ENCODE results near the gene AAMP. TPM values are rescaled to one million over a fixed set of nuclear protein-coding genes. Genes with fewer than 3 reads are reported as not detected.
A peak's percentile ranks its signal among the peaks of the same experiment; 100 is the strongest.

Gene AAMP
- total RNA-seq, 3 donors from 2014 or later (not counting 1 experiment from before 2014, with no cell fraction given): 52.5 to 61.6 (median 60.0) TPM

DNA sequence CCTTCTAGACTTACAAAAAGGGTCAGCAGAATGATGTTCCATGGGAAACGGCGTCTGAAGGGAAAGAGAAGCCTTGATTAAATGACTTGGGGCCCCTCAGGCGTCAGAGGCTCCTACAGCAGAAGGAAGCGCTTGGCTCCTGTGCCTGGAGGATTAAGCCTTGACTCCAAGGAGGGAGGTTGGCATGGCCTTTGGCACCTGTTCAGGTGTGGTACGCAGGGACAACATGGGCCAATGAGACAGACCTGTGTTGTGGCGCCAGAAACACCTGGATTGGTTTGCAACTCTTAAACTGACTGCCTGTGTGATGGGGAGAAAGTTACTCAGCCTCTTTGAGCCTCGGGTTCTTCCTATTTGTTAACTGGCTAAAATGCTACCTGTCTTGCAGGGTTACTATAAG is 8.0 kb upstream of the AAMP start:
- no peak overlapping the region for H3K4me3 ChIP-seq (ENCODE audit: low read length)
- TF ChIP-seq, protein P1, sequence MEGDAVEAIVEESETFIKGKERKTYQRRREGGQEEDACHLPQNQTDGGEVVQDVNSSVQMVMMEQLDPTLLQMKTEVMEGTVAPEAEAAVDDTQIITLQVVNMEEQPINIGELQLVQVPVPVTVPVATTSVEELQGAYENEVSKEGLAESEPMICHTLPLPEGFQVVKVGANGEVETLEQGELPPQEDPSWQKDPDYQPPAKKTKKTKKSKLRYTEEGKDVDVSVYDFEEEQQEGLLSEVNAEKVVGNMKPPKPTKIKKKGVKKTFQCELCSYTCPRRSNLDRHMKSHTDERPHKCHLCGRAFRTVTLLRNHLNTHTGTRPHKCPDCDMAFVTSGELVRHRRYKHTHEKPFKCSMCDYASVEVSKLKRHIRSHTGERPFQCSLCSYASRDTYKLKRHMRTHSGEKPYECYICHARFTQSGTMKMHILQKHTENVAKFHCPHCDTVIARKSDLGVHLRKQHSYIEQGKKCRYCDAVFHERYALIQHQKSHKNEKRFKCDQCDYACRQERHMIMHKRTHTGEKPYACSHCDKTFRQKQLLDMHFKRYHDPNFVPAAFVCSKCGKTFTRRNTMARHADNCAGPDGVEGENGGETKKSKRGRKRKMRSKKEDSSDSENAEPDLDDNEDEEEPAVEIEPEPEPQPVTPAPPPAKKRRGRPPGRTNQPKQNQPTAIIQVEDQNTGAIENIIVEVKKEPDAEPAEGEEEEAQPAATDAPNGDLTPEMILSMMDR (IDR thresholded peaks at IDR 0.05): no peak
- Mint-ChIP-seq H3K9me3 (no peaks in the 10 kb centered on the region), H3K36me3 (peaks cover 9% of the 10 kb centered on the region), H3K27me3 (ENCODE audit: low read depth in 2 of 2) (no peaks in the 10 kb centered on the region), H3K4me3 (no peak overlapping the region), H3K4me1 (peaks cover 14 to 38% of the 10 kb centered on the region in 2 donors), H3K27ac (peak overlapping the region; percentile 79 to 80)
- WGBS (ENCODE audit: insufficient coverage): 77% methylated on average over 7 of the region's 7 CpGs
- no peaks in the 10 kb centered on the region for H3K27me3 ChIP-seq (ENCODE audit: control insufficient read depth, insufficient read depth, low read length)
- DNase-seq (no peak), ATAC-seq (no peak)
- intact Hi-C loops (cut with micrococcal nuclease): loop anchor here (10.0 kb wide), 1 partner anchor 577 kb away; the partner anchor contains the start of gene WNT6
- no peak overlapping the region for H3K27ac ChIP-seq (ENCODE audit: low read length)
- peaks cover 88% of the 10 kb centered on the region for H3K36me3 ChIP-seq (ENCODE audit: control insufficient read depth, insufficient read depth, low read length)
- H3K4me1 ChIP-seq (ENCODE audit: control insufficient read depth, insufficient read depth, low read length): peaks cover 10% of the 10 kb centered on the region
- no peaks in the 10 kb centered on the region for H3K9me3 ChIP-seq (ENCODE audit: control insufficient read depth, insufficient read depth, low read length)

DNA sequence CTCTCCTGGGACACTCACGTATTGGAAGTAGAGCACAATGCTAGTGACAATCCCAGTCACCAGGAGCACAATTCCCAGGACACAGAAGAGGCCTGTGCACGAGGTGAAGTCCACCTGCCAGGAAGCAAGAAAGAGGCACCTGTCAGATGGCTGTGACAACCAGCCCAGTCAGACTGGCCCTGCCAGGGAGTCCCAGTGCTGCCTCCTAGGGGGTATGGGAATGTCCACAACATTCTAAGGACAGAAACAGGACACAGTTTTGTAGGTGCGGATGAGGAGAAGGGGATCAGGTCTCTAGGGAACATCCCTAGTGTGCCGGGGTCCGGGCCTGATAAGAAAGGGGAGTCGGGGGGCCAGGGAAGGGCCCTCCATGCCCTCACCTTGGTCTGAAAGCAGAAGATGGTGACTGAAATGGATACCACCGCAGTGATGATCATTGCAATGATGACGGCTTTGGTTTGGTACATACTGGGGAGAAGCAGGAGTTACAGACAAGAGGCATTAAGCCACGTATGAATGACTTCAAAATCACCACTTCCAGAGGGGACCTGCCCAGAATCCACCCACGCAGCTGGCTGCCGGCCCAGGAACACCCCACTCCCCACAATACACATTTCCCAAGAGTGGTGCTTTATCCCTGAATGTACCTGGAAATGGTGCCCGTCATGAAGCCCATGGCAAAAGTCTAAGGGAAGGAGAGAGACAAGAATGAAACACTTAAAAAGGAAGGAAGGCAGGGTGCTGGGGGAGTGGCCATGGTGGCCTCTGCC is 7.2 kb upstream of the AAMP start:
- Mint-ChIP-seq H3K27me3 (ENCODE audit: low read depth in 2 of 2) (no peaks in the 10 kb centered on the region), H3K36me3 (peaks cover 9% of the 10 kb centered on the region), H3K4me3 (no peak overlapping the region), H3K27ac (peak overlapping the region; percentile 53 to 80), H3K9me3 (no peaks in the 10 kb centered on the region), H3K4me1 (peaks cover 15 to 38% of the 10 kb centered on the region in 2 donors)
- WGBS (ENCODE audit: insufficient coverage): 96% methylated on average over 12 of the region's 12 CpGs
- DNase-seq: no peak
- Histone ChIP-seq H3K27me3 (ENCODE audit: control insufficient read depth, insufficient read depth, low read length) (no peaks in the 10 kb centered on the region), H3K9me3 (ENCODE audit: control insufficient read depth, insufficient read depth, low read length) (no peaks in the 10 kb centered on the region), H3K4me3 (ENCODE audit: low read length) (no peak overlapping the region), H3K4me1 (ENCODE audit: control insufficient read depth, insufficient read depth, low read length) (peaks cover 10% of the 10 kb centered on the region), H3K36me3 (ENCODE audit: control insufficient read depth, insufficient read depth, low read length) (peaks cover 81% of the 10 kb centered on the region), H3K27ac (ENCODE audit: low read length) (no peak overlapping the region)
- TF ChIP-seq, protein P1 (IDR thresholded peaks at IDR 0.05): no peak
- intact Hi-C loops (cut with micrococcal nuclease): loop anchor here (10.0 kb wide), 1 partner anchor 578 kb away; the partner anchor contains the start of gene WNT6
- ATAC-seq: no peak

DNA sequence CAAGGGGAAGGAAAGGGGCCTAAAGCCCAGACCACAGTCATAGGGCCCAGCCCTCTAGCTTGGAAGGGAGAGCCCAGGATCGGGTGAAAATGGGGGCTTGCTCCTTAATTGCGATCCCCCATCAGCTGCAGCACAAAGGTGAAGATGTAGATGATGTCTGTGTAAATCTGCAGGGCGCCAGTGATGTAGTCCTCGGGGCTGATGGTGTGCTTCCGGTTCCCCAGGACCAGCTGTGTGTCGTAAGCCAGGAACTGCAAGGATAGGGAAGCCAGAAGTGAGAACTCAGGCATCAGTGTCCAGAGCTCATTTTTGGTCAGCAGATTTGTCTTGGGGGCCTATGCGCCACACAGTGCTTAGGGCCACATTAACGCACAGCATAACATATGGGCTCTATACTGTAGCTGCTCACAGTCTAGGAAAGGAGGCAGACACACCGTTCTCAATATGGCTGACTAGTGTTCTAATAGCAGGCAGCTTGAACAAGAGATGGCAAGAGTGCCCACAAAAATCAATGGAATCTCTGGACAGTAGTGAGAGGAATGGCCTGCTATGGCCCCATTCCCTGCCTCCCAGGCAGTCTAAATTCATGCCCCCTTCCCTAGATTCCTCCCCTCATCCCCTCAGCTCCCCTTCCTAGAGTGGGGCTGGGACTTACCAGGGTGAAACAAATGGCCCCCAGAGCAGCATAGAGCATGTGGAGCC is 5.6 kb upstream of the AAMP start:
- H3K27ac ChIP-seq (ENCODE audit: low read length): no peak overlapping the region
- no peaks in the 10 kb centered on the region for H3K27me3 Mint-ChIP-seq (ENCODE audit: low read depth in 2 of 2)
- H3K27ac Mint-ChIP-seq: peak overlapping the region; percentile 53 to 80
- intact Hi-C loops (cut with micrococcal nuclease): loop anchor here (10.0 kb wide), 1 partner anchor 579 kb away; the partner anchor contains the start of gene WNT6
- peaks cover 71% of the 10 kb centered on the region for H3K36me3 ChIP-seq (ENCODE audit: control insufficient read depth, insufficient read depth, low read length)
- H3K4me3 Mint-ChIP-seq: no peak overlapping the region
- H3K4me1 ChIP-seq (ENCODE audit: control insufficient read depth, insufficient read depth, low read length): peaks cover 24% of the 10 kb centered on the region
- no peak for DNase-seq
- H3K4me3 ChIP-seq (ENCODE audit: low read length): no peak overlapping the region
- no peaks in the 10 kb centered on the region for H3K9me3 Mint-ChIP-seq
- TF ChIP-seq, protein P1 (IDR thresholded peaks at IDR 0.05): no peak
- H3K4me1 Mint-ChIP-seq: peaks cover 32 to 49% of the 10 kb centered on the region in 2 donors
- ATAC-seq: no peak
- peaks cover 9% of the 10 kb centered on the region for H3K36me3 Mint-ChIP-seq
- WGBS (ENCODE audit: insufficient coverage): 93% methylated on average over 9 of the region's 9 CpGs
- H3K27me3 ChIP-seq (ENCODE audit: control insufficient read depth, insufficient read depth, low read length): no peaks in the 10 kb centered on the region
- H3K9me3 ChIP-seq (ENCODE audit: control insufficient read depth, insufficient read depth, low read length): no peaks in the 10 kb centered on the region

All from natural killer cell (primary cell).